ENCODE measurements around the gene TGFBR3. TPM values are rescaled to one million over a fixed set of nuclear protein-coding genes. Genes with fewer than 3 reads are reported as not detected.

TGFBR3 gene
- total RNA-seq, 1 donor from 2014 or later: 6.9 TPM

DNA sequence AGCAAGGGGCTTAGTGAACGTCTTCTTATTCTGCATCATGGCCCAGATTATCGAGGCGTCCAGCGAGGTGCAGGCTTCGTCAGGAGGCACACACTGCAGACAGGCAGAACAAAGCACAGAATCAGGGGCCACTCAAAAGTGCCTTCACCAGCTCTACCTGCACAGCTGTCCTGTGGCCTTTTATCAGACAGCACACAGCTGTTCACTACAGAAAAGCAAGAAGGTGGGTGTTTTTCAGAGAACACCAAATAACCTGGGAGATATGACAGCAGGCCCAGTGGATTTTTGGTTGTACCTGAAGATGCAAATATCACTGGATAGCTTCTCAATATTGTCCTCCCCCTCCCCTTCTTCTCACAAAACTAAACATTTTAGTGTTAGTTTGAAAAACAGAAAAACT lies 177.3 kb downstream of the TGFBR3 start:
- DNase-seq: no peak

DNA sequence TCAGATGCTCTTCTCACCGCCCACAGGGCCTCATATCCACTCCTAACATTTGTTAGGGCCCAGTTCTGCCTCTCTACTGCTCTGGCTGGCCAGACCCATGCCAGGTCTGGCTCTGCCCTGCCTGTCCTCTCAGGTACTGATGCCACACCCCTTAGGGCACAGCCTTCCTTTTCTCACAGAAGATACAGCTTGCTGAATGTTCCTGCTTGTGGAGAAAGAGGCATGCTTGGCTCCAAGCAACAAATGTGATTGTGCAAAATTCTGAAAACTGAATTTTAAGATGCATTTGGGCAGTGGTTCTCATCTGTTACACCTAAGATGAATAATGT lies 178.1 kb downstream of the TGFBR3 start:
- DNase-seq: no peak

DNA sequence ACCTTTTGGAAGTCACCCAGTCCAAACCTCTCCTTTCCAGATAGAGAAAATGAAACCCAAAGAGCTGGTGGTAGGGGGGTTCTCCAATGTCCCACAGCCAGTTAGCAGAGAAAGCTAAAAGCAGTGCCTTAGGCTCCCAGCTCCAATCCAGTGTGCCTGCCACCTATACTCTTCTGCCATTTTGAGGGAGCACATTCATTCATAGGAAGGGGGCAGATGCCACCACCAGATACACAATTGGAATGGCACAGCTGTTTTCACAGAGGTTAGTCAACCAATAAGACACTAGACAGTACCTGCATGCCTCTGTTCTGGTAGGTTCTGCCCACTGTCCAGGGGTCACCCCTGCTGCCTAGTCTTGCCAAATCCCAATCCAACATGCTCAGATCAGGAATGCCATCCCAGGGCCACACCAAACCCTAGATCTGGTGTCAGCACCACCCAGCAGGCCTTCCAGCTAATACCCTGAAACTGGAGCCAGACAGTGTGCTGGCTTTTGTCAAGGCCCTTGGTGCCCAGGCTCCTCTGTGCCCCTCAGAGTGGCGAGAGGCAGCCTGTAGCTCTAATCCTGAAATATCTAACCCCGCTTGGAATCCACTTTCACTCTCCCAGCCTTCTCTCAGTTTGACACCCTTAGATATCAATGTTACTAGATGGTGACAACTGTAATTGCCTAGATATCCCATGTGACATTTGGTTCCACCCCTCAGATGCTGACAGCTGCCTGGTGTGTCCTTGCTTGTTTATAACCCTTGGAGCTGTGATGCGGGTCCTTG lies 178.6 kb downstream of the TGFBR3 start:
- DNase-seq: no peak

DNA sequence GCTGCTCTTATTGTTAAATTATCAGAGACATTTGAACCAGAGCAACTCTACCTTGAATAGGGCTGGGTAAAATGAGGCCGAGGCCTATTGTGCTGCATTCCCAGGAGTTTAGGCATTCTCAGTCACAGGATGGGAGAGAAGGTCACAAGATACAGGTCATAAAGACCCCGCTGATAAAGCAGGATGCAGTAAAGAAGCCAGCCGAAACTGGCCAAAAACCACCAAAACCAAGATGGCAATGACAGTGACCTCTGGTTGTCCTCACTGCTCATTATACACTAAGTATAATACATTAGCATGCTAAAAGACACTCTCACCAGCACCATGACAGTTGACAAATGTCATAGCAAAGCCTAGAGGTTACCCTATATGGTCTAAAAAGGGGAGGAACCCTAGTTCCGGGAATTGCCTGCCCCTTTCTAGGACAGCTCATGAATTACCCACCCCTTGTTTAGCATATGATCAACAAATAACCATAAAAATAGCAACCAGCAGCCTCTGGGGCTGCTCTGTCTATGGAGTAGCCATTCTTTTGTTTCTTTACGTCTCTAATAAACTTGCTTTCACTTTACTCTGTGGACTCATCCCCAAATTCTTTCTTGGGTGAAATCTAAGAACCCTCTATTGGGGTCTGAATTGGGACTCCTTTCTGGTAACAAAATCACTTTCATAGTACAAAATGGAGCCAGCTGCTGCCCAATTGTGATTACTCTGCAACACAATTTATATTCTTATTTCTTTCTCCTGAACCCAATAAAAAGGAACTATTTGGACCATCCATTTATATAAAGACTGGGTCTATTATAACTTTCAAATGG lies 179.6 kb downstream of the TGFBR3 start:
- DNase-seq: no peak

DNA sequence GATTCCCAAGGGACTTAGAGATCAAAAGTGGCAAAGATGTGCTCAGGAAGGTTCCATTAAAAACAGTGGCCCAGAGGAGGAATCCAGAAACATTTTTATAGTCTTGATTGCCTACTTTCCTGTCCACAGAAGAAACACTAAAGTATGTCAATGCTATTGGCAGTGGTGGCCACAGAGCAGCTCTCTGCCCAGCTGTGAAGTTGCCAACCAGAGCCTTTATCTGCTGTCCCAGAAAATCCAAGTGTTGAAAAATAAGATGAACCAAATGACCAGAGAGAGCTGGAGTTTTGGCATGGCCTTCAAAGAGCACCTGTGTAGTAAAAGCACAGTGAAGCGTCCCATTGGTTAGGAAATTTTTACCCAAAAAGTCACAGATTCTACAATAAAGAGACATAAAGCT lies 181.2 kb downstream of the TGFBR3 start:
- no peak for DNase-seq

DNA sequence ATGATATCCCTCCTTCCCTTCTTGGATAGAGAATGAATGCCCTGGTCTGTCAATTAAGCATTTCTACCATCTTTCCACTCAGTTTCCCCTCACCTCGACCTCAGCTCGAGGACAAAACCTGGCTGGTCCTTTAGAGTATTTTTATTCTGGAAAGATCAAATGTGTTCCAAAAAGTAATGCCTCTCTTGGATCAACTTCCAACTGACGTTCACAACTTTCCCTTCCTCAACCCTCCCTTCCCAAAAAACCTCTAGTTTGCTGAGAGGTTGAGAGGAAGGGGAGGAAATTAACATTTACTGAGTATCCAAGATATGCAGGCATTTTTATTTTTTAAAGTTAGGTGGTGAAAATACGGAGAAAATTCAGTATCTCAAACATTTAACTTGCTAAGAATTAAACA lies 182.9 kb downstream of the TGFBR3 start:
- no peak for DNase-seq

DNA sequence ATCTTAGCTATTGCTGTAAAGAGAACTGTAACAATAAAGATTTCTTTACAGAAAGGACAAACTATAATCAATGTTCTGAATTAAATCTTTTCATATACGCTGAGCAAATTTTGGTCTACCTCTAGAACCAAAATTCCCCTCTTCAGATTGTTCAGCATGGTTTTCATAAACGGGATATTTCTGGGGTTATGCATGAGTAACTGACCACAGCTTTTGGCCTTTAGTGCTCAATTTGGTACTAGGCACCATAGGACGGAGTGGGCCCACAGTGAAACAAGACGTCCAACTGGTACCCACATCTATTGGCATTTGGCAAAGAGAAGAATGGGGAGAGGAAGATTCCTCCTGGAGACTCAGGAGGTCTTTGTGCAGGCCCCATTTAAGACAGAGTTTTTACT lies 184.5 kb downstream of the TGFBR3 start:
- no peak for DNase-seq

DNA sequence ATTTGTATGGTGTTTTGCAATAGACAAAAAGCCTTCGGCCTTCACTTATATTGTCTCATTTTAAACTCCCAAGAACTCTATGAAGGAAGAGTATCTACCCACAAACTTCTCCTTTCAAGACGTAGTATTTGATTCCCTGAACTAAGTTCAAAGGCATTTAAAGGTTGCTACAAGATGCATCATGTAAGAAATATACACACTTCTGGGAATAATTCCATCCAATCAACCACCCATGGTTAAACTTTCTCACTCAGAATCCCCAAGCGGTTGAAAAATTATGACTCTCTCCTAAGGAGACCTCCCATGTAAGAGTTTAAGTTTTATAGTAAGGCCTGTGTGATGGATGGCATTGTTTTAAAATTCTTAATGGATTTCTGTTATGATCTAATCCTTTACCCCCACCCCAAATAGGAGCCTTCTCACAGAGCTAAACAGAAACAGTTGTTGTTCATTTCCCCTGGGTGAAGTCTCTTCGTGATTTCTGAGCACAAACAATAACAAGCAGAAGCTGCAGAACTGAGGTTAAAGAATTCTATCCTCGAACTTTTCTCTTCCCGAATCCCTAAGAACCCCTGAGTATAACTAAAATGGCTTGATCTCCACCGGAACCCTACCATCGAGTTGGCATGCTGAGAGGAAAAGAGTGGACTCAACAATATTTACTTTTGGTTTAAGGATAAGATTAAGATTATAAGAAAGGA lies 185.0 kb downstream of the TGFBR3 start:
- DNase-seq: no peak

- DNase-seq: no peak
Measured at GRCh38 chr1:91700332-91700731, 185.6 kb downstream of the TGFBR3 start.

- DNase-seq: no peak
Measured at GRCh38 chr1:91699339-91699974, 186.5 kb downstream of the TGFBR3 start.

DNA sequence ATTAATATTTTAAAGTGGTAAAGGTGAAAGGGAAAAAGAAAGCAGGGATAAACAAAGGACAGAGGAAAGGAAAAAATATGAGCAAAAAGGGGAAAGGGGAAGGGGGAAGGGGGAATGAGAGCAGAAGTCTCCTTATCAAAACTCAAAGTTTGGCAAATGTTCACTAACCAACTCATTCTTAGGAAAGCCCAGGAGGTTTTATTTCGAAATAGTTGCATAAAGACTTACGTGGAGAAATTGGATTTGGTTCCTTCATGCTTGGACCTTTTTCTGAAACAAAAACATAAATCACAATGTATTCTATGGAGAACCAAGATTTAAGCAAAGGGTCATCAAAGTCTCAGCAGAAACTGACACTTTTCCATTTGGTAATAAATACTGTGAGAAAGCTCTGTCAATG lies 188.1 kb downstream of the TGFBR3 start:
- no peak for DNase-seq

GRCh38 chr1:91697416-91697815 lies 188.5 kb downstream of the TGFBR3 start:
- no peak for DNase-seq

- no peak for DNase-seq
Measured at GRCh38 chr1:91696321-91696720, 189.6 kb downstream of the TGFBR3 start.

GRCh38 chr1:91693557-91693956 lies 192.4 kb downstream of the TGFBR3 start:
- peak; percentile 21 for DNase-seq

- no peak for DNase-seq
Measured at GRCh38 chr1:91691525-91691924, 194.4 kb downstream of the TGFBR3 start.

DNA sequence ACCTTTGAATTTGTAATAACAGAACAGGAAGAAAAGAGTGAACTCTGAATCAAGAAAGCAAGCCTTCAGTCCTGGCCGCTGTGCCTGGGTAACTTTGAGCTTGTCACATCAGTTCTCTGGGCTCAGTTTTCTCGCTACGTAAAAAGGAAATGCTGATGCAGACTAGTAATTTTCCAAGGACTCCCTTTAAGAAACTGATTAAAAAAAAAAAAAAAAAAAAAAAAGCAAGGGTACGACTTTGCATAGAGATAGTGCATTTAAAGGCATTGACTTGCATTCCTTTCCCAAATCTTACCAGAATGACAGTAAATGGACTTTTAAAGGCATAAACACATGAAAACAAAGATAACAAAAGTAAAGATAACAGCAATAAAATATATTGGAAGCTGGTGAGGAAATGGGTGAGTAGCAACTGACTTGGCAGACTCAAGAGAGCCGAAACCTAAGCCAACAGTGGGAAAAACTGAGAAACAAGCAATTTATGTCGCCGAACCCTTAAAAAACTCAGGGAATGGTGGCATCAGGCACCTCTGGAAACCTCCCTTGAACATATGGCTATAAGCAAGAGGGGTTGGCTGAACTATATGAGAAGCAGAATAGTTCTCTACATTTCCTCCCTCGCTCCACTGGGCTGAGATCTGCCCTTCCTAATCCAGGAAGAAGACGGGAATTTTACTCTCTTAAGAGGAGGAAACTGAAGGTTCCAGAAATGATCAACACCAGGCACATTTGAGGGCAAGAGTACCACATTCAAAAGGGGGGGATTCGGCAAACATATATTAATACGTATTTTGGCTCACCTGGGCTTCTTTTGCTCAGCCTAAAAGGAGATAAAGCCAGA lies 196.1 kb downstream of the TGFBR3 start:
- no peak for DNase-seq

DNA sequence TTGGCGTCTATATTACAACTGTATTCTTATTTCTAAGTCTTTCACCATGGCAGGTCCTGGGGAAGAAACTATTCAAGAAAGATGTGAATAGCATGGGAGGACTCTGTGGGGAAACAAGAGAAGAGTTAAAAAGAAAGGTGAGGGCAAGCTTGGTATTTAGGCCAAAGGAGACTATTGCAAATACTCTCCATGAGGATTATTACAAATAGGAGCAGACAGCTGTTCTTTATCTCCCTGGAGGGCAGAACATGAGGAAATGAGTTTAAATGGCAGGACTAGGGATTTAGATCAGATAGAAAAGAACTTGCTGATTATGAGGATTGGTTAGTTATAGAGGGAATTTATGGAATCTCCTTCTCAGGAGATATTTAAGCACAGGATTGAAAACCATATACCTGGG lies 198.5 kb downstream of the TGFBR3 start:
- no peak for DNase-seq

DNA sequence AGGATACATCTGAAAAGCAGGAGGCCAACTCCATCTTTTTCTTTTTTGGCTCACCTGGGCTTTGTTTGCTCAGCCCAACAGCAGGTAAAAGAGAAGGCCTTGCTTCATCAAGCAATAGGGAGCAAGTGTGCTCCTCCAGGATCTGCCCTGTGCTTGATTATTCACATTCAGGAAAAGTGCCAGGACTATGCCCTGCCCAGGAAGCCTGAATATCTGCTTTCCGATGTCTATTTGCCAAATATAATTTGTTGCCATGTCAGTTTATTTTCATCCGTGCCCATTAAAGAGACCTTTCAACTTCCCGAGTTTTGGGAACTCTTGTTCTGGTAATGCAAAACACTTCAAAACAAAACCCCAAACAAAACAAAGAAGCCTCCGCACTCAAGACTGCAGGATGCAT lies 200.0 kb downstream of the TGFBR3 start:
- DNase-seq: no peak

DNA sequence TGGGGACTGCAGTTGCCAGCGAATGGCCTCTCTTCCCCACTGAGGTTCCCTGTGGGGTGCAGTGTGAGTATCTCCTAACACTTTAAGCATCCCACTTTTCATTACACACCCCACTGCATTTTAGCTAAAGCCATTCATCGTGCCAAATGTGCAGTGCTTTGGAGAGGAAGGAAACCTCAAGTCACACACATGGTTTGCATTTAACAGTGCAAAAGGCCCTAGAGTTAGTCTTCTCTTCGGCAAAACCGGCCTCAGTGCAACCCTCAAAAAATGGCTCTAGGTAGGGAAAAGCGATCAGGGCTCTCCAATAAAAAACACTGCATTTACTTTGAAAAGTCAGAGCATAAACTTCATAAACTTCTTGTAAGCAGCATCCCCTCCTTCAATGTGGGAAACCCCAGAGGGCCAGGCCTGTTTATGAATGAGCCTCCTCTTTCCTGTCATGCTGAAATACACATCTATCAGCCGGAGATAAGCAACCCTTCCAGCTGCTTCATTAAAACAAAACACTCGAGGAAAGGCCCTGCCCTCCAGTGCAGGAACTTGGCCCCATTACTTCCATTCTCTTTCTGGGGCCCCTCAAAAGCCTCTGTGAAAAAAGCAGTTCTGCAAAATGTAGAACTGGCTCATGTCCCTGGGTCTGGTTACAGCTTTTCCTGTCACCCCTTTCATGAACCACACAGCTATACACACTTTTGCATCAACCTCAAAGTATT lies 201.3 kb downstream of the TGFBR3 start:
- DNase-seq: no peak

DNA sequence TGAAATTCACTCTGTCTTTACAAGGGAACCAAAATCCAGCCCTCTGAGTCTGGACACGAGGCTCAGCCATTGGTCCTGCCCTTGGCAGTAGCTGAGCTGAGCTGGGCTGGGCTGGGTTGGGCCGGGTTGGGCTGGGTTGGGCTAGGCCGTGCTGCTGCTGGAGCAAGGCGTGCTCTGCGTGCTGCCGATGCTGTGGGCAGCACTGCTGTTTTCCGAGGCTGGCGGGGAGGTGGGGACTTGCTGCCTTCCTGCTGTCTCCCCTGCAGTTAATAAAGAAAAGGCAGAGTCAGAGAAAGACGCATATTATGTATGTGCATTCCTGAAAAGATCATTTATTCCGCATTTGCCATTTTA lies 202.4 kb downstream of the TGFBR3 start:
- DNase-seq: no peak

GRCh38 chr1:91682882-91683597 lies 202.9 kb downstream of the TGFBR3 start:
- no peak for DNase-seq

Measured in occipital lobe (tissue), 2 donors.